Stimulated activated CD8-positive, alpha-beta memory T cell treated with anti-CD3 and anti-CD28 coated beads, Interleukin-15, amount 100 ng/mL, for 1 hour (primary cell): ENCODE measurements around the gene ITGAE.

Experiments
- DNase-seq: peaks from one replicate; pipeline ENCODE4 v3.0.0-alpha.2; 2020; ENCODE audit warnings: low read depth

Gene ITGAE

GRCh38 chr17:3667366-3668278 lies 133.4 kb downstream of the ITGAE start:
- no peak for DNase-seq

DNA sequence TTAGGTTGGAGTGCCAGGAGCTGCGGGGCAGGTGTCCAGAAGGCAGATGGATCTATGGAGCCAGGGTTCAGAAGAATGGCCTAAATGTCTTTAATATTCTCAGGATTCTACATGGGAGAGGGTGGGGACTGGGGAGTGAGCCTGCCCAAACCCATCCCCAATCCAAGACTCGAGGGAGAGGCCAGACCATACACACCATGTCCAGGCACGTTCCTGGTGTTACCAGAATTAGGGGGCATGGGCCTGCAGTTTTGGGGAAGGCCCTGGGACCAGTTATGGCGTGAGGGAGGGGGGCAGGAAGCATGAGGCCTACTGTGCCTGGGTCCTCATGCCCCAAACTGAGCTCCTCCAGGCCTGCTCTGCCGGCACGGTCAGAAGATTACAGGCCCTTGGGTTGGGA lies 134.5 kb downstream of the ITGAE start:
- DNase-seq, result no peak

DNA sequence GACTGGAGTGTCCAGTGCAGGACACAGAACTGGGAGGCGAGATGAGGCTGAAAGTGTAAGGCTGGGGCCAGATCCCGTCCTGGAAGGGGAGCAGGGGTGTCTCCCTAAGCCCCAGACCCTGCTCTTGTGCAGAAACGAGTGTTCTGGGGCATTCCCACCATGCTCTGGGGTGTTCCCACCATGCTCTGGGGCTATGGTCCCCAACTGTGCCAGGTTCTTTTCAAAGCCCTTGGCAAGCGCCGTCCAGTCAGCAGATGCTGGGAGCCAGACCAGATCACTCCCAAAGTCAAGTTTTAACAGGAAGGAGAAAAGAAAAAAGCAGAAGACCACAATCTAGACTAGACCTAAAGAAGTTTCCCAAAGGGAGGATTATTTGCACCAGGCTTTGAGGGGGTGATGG lies 135.2 kb downstream of the ITGAE start:
- DNase-seq, result no peak
